K562 (cell line): ENCODE results near the gene GGCT. TPM values are rescaled to one million over a fixed set of nuclear protein-coding genes. Genes with fewer than 3 reads are reported as not detected.

ENCODE experiments used
- BHLHE40 ChIP-seq: IDR thresholded peaks from 2 replicates; pipeline ENCODE4 v1.6.1; 2011; ENCODE audit warnings: low read length, improper control_type of control experiment
- ETS2 ChIP-seq: IDR thresholded peaks from 2 replicates; pipeline ENCODE4 v1.6.1; 2016; ENCODE audit warnings: borderline replicate concordance, missing genetic modification characterization, mild to moderate bottlenecking, moderate library complexity, missing compliant biosample characterization; ENCODE audit not compliant: poor library complexity, severe bottlenecking
- FOXP1 ChIP-seq: sonication (generic); formaldehyde crosslinking; IDR thresholded peaks from 2 replicates; pipeline ENCODE4 v1.8.0; 2022; ENCODE audit warnings: mild to moderate bottlenecking, missing genetic modification reagents
- HCFC1 ChIP-seq: IDR thresholded peaks from 2 replicates; pipeline ENCODE4 v1.6.1; 2012; ENCODE audit warnings: low read depth, low read length, improper control_type of control experiment
- HDAC1 ChIP-seq, 2 experiments: fragments of 450-650 bp; IDR thresholded peaks; 2 replicates each; pipeline ENCODE4 v1.6.1; 2016 to 2017; ENCODE audit warnings: inconsistent platforms in 1 of 2, mild to moderate bottlenecking in 1 of 2, moderate library complexity in 1 of 2
- ILK ChIP-seq: fragments of 450-650 bp; IDR thresholded peaks from 2 replicates; pipeline ENCODE4 v1.6.1; 2016; ENCODE audit warnings: missing genetic modification characterization, low read depth, mild to moderate bottlenecking, missing compliant biosample characterization, moderate library complexity, borderline replicate concordance
- KDM4B ChIP-seq, 2 experiments: fragments of 450-650 bp in 1 of 2; sonication (generic) in 1 of 2; IDR thresholded peaks; 2 replicates each; pipeline ENCODE4 v1.6.1; 2016 to 2017; ENCODE audit warnings: borderline replicate concordance in 2 of 2, antibody characterized with exemption in 1 of 2, low read depth in 1 of 2, mild to moderate bottlenecking in 1 of 2
- MAFF ChIP-seq: IDR thresholded peaks from 2 replicates; pipeline ENCODE4 v1.6.1; 2012; ENCODE audit warnings: low read length, improper control_type of control experiment
- NEUROD1 ChIP-seq: fragments of 150-350 bp; IDR thresholded peaks from 2 replicates; pipeline ENCODE4 v1.6.1; 2014; ENCODE audit warnings: borderline replicate concordance, low read length, low read depth; ENCODE audit not compliant: partially characterized antibody
- NR3C1 ChIP-seq: sonication (generic); formaldehyde crosslinking; IDR thresholded peaks from 2 replicates; pipeline ENCODE4 v1.8.1; 2022; ENCODE audit warnings: missing genetic modification reagents
- PHF8 ChIP-seq: fragments of 200-600 bp; sonication (generic); IDR thresholded peaks from 2 replicates; pipeline ENCODE4 v1.6.1; 2012; ENCODE audit warnings: mixed run types, mild to moderate bottlenecking, inconsistent platforms, low read length, moderate library complexity, borderline replicate concordance
- POLR2B ChIP-seq: fragments of 450-650 bp; IDR thresholded peaks from 2 replicates; pipeline ENCODE4 v1.6.1; 2018; ENCODE audit warnings: low read depth; ENCODE audit not compliant: partially characterized antibody
- RBM14 ChIP-seq: fragments of 200-400 bp; formaldehyde crosslinking; IDR thresholded peaks from 2 replicates; pipeline ENCODE4 v1.6.1; 2018; ENCODE audit warnings: low read depth, mild to moderate bottlenecking, low read length, moderate library complexity, borderline replicate concordance; ENCODE audit not compliant: insufficient read depth
- SIN3B ChIP-seq: fragments of 450-650 bp; IDR thresholded peaks from 2 replicates; pipeline ENCODE4 v1.6.1; 2017; ENCODE audit warnings: low read depth, mild to moderate bottlenecking, moderate library complexity
- TARDBP ChIP-seq: fragments of 450-650 bp; IDR thresholded peaks from 2 replicates; pipeline ENCODE4 v1.6.1; 2016
- TBP ChIP-seq: optimal IDR thresholded peaks from 2 replicates; pipeline ENCODE3; 2011; ENCODE audit warnings: low read depth, low read length, improper control_type of control experiment
- TCF7 ChIP-seq: sonication (generic); IDR thresholded peaks from 2 replicates; pipeline ENCODE4 v1.6.1; 2016; ENCODE audit warnings: antibody characterized with exemption, borderline replicate concordance
- TOE1 ChIP-seq, 2 experiments: fragments of 450-650 bp in 1 of 2; sonication (generic) in 1 of 2; formaldehyde crosslinking in 1 of 2; IDR thresholded peaks; 2 replicates each; pipeline versions ENCODE4 v1.7.1 to v1.8.0; 2016 to 2022; ENCODE audit warnings: borderline replicate concordance in 2 of 2, mild to moderate bottlenecking in 2 of 2, antibody characterized with exemption in 1 of 2, inconsistent platforms in 1 of 2, low read depth in 1 of 2, missing genetic modification reagents in 1 of 2, moderate library complexity in 1 of 2
- ZBTB1 ChIP-seq: sonication (generic); formaldehyde crosslinking; IDR thresholded peaks from 2 replicates; pipeline ENCODE4 v1.8.1; 2023; ENCODE audit warnings: missing genetic modification reagents, low read depth, mild to moderate bottlenecking, borderline replicate concordance
- ZC3H11A ChIP-seq: IDR thresholded peaks from 2 replicates; pipeline ENCODE4 v1.6.1; 2012; ENCODE audit warnings: low read depth, low read length, improper control_type of control experiment
- ZNF174 ChIP-seq: fragments of 250-450 bp; sonication (Bioruptor Pico); IDR thresholded peaks from 2 replicates; pipeline ENCODE4 v1.4.0; 2020; ENCODE audit warnings: mild to moderate bottlenecking
- ZNF589 ChIP-seq: fragments of 200-800 bp; sonication (Bioruptor generic); IDR thresholded peaks from 2 replicates; pipeline ENCODE4 v1.6.1; 2016; ENCODE audit warnings: low read depth, missing genetic modification characterization, missing compliant biosample characterization
- polyA plus RNA-seq, 8 experiments: library from polyadenylated mRNA; depleted of rRNA in 4 of 8; stranded (reverse) in 5 of 8; unstranded in 3 of 8; fragments of >200 nt; fragmentation: Nextera tagmentation in 2 of 8; fragmentation: Illumina TruSeq in 1 of 8; extraction: Ambion mirVana in 2 of 8; extraction: Trizol in 1 of 8; gene quantifications; 2 replicates each; pipeline versions ENCODE4 v1.2.1 to v1.2.3, GENCODE V29; 2011 to 2014; ENCODE audit warnings: inconsistent platforms in 1 of 8, missing spikeins in 1 of 8
- total RNA-seq, 7 experiments: library from RNA; depleted of rRNA in 6 of 7; stranded (reverse); fragments of >200 nt in 6 of 7; fragmentation: Illumina TruSeq in 2 of 7; extraction: Trizol in 2 of 7; gene quantifications; 2 replicates each; pipeline versions ENCODE4 v1.2.1 to v1.2.3, GENCODE V29; 2011 to 2021; ENCODE audit warnings: low replicate concordance in 1 of 7
- TF ChIP-seq, protein P1 (sequence below): sonication (generic); formaldehyde crosslinking; IDR thresholded peaks from 2 replicates; pipeline ENCODE4 v1.8.0; 2023; ENCODE audit warnings: mild to moderate bottlenecking, missing genetic modification reagents

Gene GGCT
- total and polyA plus RNA-seq, 9 of the 15 experiments (the other 6 are each of a cell fraction or from before 2014, with no cell fraction given) = 79.0 to 349 (median 136) TPM

- peak; percentile 26; the same call in 1 of the 2 replicates for TF ChIP-seq HCFC1
- TF ChIP-seq RBM14 = no peak
- TF ChIP-seq ZNF174 (CRISPR knock-in tag) = no peak
- TF ChIP-seq NR3C1 (CRISPR knock-in tag) = peak; percentile 28; the same call in 1 of the 2 replicates
- peak; percentile 97 for TF ChIP-seq PHF8
- TF ChIP-seq FOXP1 (CRISPR knock-in tag) = peak; percentile 88; the same call in 1 of the 2 replicates
- TF ChIP-seq MAFF = no peak
- no peak for TF ChIP-seq ETS2 (tag)
- TF ChIP-seq SIN3B = peak; percentile 36
- peak; percentile 39; the same call in 1 of the 2 replicates for TF ChIP-seq BHLHE40
- 0 out of 2 replicates have a peak, but pooled peaks have one; percentile 19 for TF ChIP-seq TCF7
- no peak for TF ChIP-seq ILK
- peak in 1 of 2 experiments; percentile 75; a peak in 2 of 4 replicates for TF ChIP-seq HDAC1 (IDR thresholded peaks at IDR 0.05)
- peak; percentile 81 for TF ChIP-seq NEUROD1
- peak; percentile 89 for TF ChIP-seq POLR2B
- TF ChIP-seq TARDBP = peak; percentile 84; the same call in 1 of the 2 replicates
- peak; percentile 60 for TF ChIP-seq ZNF589 (CRISPR knock-in tag)
- TF ChIP-seq TOE1 (IDR thresholded peaks at IDR 0.05; ENCODE audit: borderline replicate concordance) = peak; percentile 19; the same call in 1 of the 2 replicates
- TF ChIP-seq TOE1 (CRISPR knock-in tag; IDR thresholded peaks at IDR 0.05; ENCODE audit: borderline replicate concordance, low read depth) = no peak
- TF ChIP-seq ZC3H11A = 0 out of 2 replicates have a peak, but pooled peaks have one; percentile 46
- peak; percentile 43; the same call in 1 of the 2 replicates for TF ChIP-seq ZBTB1 (CRISPR knock-in tag)
- TF ChIP-seq, protein P1, sequence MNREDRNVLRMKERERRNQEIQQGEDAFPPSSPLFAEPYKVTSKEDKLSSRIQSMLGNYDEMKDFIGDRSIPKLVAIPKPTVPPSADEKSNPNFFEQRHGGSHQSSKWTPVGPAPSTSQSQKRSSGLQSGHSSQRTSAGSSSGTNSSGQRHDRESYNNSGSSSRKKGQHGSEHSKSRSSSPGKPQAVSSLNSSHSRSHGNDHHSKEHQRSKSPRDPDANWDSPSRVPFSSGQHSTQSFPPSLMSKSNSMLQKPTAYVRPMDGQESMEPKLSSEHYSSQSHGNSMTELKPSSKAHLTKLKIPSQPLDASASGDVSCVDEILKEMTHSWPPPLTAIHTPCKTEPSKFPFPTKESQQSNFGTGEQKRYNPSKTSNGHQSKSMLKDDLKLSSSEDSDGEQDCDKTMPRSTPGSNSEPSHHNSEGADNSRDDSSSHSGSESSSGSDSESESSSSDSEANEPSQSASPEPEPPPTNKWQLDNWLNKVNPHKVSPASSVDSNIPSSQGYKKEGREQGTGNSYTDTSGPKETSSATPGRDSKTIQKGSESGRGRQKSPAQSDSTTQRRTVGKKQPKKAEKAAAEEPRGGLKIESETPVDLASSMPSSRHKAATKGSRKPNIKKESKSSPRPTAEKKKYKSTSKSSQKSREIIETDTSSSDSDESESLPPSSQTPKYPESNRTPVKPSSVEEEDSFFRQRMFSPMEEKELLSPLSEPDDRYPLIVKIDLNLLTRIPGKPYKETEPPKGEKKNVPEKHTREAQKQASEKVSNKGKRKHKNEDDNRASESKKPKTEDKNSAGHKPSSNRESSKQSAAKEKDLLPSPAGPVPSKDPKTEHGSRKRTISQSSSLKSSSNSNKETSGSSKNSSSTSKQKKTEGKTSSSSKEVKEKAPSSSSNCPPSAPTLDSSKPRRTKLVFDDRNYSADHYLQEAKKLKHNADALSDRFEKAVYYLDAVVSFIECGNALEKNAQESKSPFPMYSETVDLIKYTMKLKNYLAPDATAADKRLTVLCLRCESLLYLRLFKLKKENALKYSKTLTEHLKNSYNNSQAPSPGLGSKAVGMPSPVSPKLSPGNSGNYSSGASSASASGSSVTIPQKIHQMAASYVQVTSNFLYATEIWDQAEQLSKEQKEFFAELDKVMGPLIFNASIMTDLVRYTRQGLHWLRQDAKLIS (CRISPR knock-in tag) = 0 out of 2 replicates have a peak, but pooled peaks have one; percentile 28
- peak; percentile 86 for TF ChIP-seq TBP
- TF ChIP-seq KDM4B (IDR thresholded peaks at IDR 0.05; ENCODE audit: borderline replicate concordance in 2 of 2, low read depth in 1 of 2) = peak in 1 of 2 experiments; percentile 26; a peak in 1 of 4 replicates
Measured at GRCh38 chr7:30504301-30505173, at the start of gene GGCT (continued).
